Measurements from ENCODE around the gene INTS12.
A peak's percentile ranks its signal among the peaks of the same experiment; 100 is the strongest.

The INTS12 gene

GRCh38 chr4:105679186-105679585 is 29.3 kb downstream of the INTS12 start:
- DNase-seq = no peak
- Histone ChIP-seq H3K9me3 (no peaks in the 10 kb centered on the region), H3K4me3 (no peak overlapping the region), H3K36me3 (peaks cover 8 to 19% (median 16%) of the 10 kb centered on the region in 3 donors), H3K27me3 (no peaks in the 10 kb centered on the region), H3K27ac (no peak overlapping the region), H3K4me1 (peaks cover 0 to 5% (median 0%) of the 10 kb centered on the region in 4 donors)
- no peak for TF ChIP-seq CTCF (IDR thresholded peaks at IDR 0.05)
- intact Hi-C loops (cut with DNase I; ENCODE audit: low total_unique reads) = no loop called here

GRCh38 chr4:105677709-105678108 is 30.8 kb downstream of the INTS12 start:
- Histone ChIP-seq H3K36me3 (peaks cover 4 to 13% (median 9%) of the 10 kb centered on the region in 3 donors), H3K4me1 (peaks cover 0 to 2% (median 0%) of the 10 kb centered on the region in 4 donors), H3K9me3 (no peaks in the 10 kb centered on the region), H3K27me3 (no peaks in the 10 kb centered on the region), H3K4me3 (no peak overlapping the region), H3K27ac (no peak overlapping the region)
- TF ChIP-seq CTCF (IDR thresholded peaks at IDR 0.05) = no peak
- intact Hi-C loops (cut with DNase I; ENCODE audit: low total_unique reads) = no loop called here
- no peak for DNase-seq

GRCh38 chr4:105674011-105674410 is 34.5 kb downstream of the INTS12 start:
- DNase-seq = no peak
- Histone ChIP-seq H3K27me3 (no peaks in the 10 kb centered on the region), H3K36me3 (no peaks in the 10 kb centered on the region), H3K4me3 (no peak overlapping the region), H3K27ac (no peak overlapping the region), H3K9me3 (no peaks in the 10 kb centered on the region), H3K4me1 (no peaks in the 10 kb centered on the region)
- intact Hi-C loops (cut with DNase I; ENCODE audit: low total_unique reads) = no loop called here
- TF ChIP-seq CTCF (IDR thresholded peaks at IDR 0.05) = no peak

- TF ChIP-seq CTCF (IDR thresholded peaks at IDR 0.05) = no peak
- Histone ChIP-seq H3K4me3 (no peak overlapping the region), H3K36me3 (no peaks in the 10 kb centered on the region), H3K4me1 (no peaks in the 10 kb centered on the region), H3K27ac (no peak overlapping the region), H3K9me3 (no peaks in the 10 kb centered on the region), H3K27me3 (no peaks in the 10 kb centered on the region)
- no peak for DNase-seq
- intact Hi-C loops (cut with DNase I; ENCODE audit: low total_unique reads) = no loop called here
Observed at GRCh38 chr4:105671301-105671700, 37.2 kb downstream of the INTS12 start.

- no peak for TF ChIP-seq CTCF (IDR thresholded peaks at IDR 0.05)
- intact Hi-C loops (cut with DNase I; ENCODE audit: low total_unique reads) = no loop called here
- DNase-seq = no peak
- Histone ChIP-seq H3K27me3 (no peaks in the 10 kb centered on the region), H3K4me3 (no peak overlapping the region), H3K27ac (no peak overlapping the region), H3K36me3 (no peaks in the 10 kb centered on the region), H3K9me3 (no peaks in the 10 kb centered on the region), H3K4me1 (no peaks in the 10 kb centered on the region)
Observed at GRCh38 chr4:105670684-105671083, 37.8 kb downstream of the INTS12 start.

- TF ChIP-seq CTCF (IDR thresholded peaks at IDR 0.05) = peak in 1 of 2 experiments; percentile 23
- no peak overlapping the region for H3K27ac ChIP-seq
- H3K9me3 ChIP-seq = no peaks in the 10 kb centered on the region
- no peak for DNase-seq
- no peaks in the 10 kb centered on the region for H3K4me1 ChIP-seq
- H3K36me3 ChIP-seq = no peaks in the 10 kb centered on the region
- intact Hi-C loops (cut with DNase I; ENCODE audit: low total_unique reads) = no loop called here
- no peaks in the 10 kb centered on the region for H3K27me3 ChIP-seq
- no peak overlapping the region for H3K4me3 ChIP-seq
Observed at GRCh38 chr4:105666693-105667092, 41.8 kb downstream of the INTS12 start.
